Activated CD4-positive, alpha-beta T cell treated with anti-CD3 and anti-CD28 coated beads for 1 hour (primary cell): ENCODE results near the gene MYCBP.
"Not testable (repeated sequence)": the region's sequence is repeated elsewhere in the genome, so short reads cannot be mapped to it uniquely, and the experiment has no call there.

ENCODE experiments used
- DNase-seq: peaks from one replicate; pipeline ENCODE4 v3.0.0-alpha.2; 2020

Gene MYCBP

DNA sequence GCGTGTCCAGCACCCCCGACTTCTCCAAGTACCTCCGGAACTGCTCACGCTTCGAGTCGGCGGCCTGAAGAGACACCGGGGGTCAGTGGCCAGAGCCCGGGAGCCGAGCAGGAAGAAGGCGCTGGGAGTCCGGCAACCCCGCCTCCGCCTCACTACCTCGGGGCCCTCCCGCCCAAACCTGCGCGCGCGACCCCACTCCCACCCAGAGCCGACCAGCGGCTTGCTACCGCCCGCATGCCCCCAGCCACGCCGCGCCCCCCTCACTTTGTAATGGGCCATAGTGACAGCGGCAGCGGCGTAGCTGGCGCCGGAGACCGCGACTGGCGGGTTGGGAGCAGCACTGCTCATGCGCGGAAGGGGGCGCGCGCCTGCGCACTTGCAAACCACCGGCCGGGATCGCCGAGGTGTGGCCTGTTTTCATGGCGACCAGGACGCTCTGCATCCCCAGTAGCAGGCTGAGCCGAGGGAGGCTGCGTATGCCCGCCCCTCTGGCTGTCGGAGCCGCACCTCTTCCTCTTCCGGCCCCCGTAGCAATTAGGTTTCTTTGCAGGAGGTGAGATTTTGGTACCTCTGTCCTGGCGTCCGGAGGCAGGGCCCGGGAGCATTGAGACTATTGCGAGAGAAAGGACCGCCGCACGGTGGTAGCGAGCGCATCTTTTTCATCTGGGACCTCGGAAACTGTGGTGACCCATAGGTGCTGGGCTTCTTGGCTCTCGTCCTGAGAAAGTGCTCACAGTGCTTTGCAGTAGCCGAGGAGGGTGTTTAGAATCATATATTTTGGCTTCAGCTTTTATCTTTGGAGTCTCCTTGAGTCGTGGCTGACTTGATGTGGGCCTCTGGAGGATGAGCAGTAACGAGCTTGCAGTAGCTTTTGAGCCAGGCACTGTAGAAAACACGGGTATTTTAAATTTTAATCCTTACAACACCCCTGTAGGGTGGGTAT is at the start of gene MYCBP:
MYCBP (minus strand) TSS at position 322 of the 943 bp plus-strand sequence; CDS start at position 279, 43 bp downstream.
- DNase-seq: peak; percentile 97

GRCh38 chr1:38919130-38919529 is 46.0 kb upstream of the MYCBP start:
- no peak for DNase-seq

DNA sequence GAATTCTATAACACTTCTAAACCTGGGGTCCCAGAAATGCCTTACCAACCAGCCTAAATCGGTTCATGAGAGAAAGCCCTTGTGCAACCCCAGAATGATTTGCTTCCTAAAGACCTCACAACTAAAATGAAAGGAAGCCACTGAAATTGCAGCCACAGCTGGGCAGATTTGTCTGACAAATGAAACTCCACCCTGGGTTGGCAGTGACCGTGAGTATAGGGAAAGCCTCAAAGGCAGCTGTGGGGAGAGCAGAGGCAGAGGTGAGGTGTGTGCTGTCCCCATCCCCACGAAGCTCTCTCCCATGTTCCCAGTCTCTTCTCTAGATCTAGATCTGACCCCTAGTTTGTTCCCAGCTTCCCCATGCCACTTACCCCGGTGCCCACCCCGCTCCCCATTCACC is 45.4 kb upstream of the MYCBP start:
- no peak for DNase-seq

GRCh38 chr1:38917772-38918171 is 44.6 kb upstream of the MYCBP start:
- DNase-seq: no peak

DNA sequence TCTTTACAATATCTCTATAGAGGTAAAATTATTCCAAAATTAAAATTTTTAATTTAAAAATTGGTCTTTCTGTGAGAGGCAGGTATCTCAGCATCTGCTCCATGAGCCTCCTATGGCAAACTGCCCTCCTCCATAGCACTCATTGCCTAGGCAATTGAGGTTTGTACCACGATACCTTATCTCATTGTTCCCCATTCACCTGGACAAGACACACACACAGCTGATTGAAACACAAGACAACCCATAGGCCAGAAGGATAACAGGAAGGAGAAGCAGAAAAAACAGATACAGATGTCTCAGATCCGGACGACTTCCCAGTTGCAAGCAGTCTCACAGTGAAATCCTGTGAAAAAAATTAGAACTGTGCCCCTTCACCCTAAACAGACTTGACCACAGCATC is 44.2 kb upstream of the MYCBP start:
- no peak for DNase-seq

DNA sequence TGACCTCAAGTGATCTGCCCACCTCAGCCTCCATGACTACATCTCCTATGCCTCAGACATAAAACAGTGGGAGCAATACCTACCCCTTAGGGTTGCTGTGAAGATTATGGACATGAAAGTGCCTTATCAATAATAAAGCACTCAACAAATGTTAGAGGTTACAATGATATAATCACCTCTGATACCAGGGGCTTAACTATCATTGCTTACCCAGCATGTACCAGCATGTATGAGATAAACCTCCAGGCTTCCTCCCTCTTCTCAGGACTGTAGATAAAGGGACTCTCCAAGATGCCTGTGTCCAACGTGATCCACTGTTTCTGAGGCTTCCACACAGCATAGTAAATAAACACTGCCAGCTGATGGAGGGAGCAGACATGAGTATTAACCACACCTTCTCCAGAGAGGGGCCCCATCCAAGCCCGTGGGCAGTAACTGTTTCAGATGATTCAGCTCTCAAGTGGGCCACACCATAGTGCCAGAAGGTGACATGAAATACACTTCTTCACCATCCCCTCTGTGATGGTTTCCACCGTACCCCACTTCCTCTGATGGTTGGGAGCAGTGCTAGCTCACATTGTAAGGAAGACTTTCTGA is 42.3 kb upstream of the MYCBP start:
- DNase-seq: no peak

DNA sequence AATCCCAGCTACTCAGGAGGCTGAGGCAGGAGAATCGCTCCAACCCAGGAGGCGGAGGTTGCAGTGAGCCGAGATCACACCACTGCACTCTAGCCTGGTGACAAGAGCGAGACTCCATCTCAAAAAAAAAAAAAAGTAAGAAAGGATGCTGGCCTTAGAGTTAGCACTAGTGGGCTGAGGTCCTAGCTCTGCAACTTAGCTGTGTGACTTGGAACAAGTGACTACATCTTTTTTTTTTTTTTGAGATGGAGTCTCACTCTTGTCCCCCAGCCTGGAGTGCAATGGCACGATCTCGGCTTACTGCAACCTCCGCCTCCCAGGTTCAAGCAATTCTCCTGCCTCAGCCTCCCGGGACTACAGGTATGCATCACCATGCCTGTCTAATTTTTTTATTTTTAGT is 41.8 kb upstream of the MYCBP start:
- DNase-seq: not testable (repeated sequence)

- no peak for DNase-seq
These were observed 35.7 kb upstream of the MYCBP start for GRCh38 chr1:38908821-38909220.

DNA sequence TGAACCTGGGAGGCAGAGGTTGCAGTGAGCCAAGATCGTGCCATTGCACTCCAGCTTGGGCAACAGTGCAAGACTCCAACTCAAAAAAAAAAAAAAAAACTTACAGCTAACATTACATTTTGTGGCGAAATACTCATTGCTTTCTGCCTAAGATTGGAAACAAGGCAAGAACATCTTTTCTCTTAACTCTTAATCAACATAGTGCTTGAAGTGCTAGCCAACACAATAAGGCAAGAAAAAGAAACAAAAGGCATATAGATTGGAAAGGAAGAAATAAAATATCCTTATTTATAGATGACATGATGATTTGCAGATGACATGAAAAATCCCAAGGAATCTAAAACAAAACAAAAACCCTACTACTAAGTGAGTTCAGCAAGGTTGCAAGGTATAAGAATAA is 32.8 kb upstream of the MYCBP start:
- no peak for DNase-seq

- DNase-seq: no peak
These were observed 26.4 kb upstream of the MYCBP start for GRCh38 chr1:38899560-38899959.

GRCh38 chr1:38898653-38899230 is 25.6 kb upstream of the MYCBP start:
- DNase-seq: no peak

DNA sequence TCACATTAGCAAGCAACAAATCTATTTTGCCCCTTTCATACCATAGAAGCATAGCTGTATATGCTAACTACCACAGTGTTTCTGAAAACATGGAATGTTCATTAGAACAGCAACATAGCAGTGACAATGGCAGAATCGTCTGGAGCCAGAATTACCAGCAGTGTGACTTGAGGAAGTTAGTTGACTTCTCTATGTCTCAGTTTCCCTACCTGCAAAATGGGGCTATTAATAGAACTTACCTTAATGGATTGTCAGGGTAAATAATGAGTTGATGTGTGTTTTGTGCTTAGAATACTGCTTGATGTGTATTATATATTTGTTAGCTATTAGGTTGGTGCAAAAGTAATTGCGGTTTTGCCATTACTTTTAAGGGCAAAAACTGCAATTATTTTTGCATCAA is 23.0 kb upstream of the MYCBP start:
- DNase-seq: no peak

GRCh38 chr1:38892976-38893375 is 19.8 kb upstream of the MYCBP start:
- DNase-seq: no peak

DNA sequence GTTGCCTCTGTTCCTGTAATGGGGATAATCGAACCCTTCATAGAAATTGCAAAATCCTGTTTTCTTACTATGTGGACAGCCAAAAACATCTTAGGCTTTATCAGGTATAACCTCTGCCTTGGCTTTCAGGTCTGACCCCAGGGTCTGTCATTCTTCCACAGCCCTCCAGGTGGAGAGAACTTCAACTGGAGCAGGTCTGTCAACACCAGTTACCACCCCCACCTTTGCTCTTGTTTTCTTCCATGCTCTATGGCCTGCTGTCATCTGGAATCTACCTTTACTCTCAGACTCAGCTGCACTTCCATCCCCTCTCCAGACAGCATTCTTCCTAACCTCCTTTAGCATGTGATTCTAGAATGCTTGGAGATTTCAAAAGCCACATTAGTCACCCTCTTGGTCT is 18.6 kb upstream of the MYCBP start:
- no peak for DNase-seq

GRCh38 chr1:38889589-38889988 is 16.4 kb upstream of the MYCBP start:
- no peak for DNase-seq

DNA sequence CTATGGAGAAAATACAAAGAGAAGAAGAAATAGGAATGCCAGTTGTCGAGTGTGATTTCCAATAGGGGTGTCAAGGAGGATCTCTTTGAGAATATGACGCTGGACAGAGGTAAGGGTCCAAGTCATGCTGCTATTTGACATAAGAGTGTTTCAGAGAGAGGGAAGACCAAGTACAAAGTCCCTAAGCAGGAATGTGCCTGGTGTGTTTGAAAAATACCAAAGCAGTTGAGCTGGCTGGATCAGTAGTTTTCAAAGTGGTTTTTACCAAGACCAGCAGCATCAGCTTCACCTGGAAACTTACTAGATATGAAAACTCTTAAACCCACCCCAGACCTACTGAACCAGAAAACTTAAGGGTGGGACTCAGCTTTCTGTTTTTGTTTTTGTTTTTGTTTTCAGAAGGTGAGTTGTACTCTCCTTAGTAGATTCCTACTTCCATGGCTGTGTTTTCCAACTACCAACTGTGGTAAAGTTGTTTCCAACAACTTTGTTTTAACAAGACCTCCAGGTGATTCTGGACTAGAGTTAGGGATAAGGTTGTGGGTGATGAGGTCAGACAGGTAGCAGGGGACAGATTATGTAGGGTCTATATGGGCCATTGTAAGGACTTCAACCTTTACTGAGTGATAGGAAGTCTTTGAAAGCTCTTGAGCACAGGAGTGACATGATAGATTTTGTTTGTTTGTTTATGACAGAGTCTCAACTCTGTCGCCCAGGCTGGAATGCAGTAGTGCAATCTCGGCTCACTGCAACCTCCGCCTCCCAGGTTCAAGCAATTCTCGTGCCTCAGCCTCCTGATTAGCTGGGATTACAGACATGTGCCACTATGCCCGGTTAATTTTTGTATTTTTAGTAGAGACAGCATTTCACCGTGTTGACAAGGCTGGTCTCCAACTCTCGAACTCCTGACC is 15.5 kb upstream of the MYCBP start:
- DNase-seq: no peak

DNA sequence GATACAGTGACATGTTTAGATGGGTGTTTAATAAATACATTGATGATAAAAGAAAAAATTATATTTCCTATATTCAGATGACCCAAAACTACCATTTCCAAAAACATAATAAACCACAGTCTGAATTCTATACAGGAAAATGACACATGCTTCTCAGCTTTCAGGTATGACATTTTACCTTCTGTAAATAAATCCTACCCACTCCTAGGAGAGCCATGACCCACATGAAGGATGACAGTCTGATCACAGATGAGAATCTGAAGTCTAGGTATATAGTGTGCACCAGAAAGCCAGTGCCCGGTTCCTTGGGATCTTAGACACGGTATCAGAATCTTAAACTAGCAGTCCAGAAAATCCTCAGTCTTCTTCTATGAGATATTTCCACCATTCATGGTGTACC is 11.9 kb upstream of the MYCBP start:
- no peak for DNase-seq

DNA sequence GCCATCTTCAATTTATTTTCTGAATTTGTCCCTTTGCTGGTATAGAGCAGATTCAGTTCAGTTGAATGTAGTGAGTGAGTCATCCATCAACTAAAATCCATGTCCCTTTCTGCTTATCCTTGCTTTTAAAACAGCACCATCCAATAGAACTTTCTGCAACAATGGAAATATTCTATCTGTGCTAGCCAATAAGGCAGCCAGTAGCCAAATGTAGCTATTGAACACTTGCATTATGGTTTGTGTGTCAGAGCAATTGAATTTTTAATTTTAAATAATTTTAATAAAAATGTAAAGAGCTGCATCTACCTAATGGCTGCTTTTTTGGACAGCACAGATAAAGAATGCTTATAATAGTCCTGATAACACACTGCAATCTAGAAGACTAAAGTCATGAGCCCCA is 8.3 kb upstream of the MYCBP start, which contains the start of gene GJA9:
GJA9 (minus strand) TSS at position 101 of the 400 bp plus-strand sequence. CDS start 5,489 bp downstream, outside the sequence.
- DNase-seq: no peak

- no peak for DNase-seq
These were observed 2.7 kb upstream of the MYCBP start for GRCh38 chr1:38875811-38876210.

GRCh38 chr1:38872401-38873026 is 634 bp downstream of the MYCBP start:
- DNase-seq: peak; percentile 16

- DNase-seq: no peak
These were observed 2.2 kb downstream of the MYCBP start for GRCh38 chr1:38870996-38871395.

- DNase-seq: no peak
These were observed 5.9 kb downstream of the MYCBP start for GRCh38 chr1:38867208-38867607.
